ENCODE data around the gene CBX8.
"Not testable (repeated sequence)": the region's sequence is repeated elsewhere in the genome, so short reads cannot be mapped to it uniquely, and the experiment has no call there.

DNA sequence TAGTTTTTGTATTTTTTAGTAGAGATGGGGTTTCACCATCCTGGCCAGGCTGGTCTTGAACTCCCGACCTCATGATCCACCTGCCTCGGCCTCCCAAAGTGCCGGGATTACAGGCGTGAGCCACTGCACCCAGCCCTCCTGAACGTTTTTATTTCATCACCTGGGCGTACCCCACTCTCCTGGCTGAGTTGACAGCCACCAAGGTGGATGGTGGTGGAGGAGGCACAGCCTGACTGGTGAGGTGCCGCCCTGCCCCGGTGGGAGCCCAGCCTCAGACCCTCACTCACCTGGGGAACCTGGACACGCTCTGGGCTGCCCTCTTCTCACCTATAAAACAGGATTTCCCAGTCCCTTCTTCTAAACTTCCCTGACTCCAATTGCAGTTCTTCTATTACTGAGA lies 24.2 kb downstream of the CBX8 start:
- TF ChIP-seq, protein P1, sequence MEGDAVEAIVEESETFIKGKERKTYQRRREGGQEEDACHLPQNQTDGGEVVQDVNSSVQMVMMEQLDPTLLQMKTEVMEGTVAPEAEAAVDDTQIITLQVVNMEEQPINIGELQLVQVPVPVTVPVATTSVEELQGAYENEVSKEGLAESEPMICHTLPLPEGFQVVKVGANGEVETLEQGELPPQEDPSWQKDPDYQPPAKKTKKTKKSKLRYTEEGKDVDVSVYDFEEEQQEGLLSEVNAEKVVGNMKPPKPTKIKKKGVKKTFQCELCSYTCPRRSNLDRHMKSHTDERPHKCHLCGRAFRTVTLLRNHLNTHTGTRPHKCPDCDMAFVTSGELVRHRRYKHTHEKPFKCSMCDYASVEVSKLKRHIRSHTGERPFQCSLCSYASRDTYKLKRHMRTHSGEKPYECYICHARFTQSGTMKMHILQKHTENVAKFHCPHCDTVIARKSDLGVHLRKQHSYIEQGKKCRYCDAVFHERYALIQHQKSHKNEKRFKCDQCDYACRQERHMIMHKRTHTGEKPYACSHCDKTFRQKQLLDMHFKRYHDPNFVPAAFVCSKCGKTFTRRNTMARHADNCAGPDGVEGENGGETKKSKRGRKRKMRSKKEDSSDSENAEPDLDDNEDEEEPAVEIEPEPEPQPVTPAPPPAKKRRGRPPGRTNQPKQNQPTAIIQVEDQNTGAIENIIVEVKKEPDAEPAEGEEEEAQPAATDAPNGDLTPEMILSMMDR (IDR thresholded peaks at IDR 0.05): not testable (repeated sequence)
- TF ChIP-seq POLR2A, POLR2AphosphoS5 (IDR thresholded peaks at IDR 0.05): not testable (repeated sequence)

Measured in prostate gland (tissue), 2 donors.